Activated CD8-positive, alpha-beta memory T cell treated with anti-CD3 and anti-CD28 coated beads for 1 hour (primary cell): Measurements from ENCODE around the gene DCLK1.
"Not testable (repeated sequence)": the region's sequence is repeated elsewhere in the genome, so short reads cannot be mapped to it uniquely, and the experiment has no call there.

Experiments used
- DNase-seq, 2 donors: peaks; one replicate each; pipeline ENCODE4 v3.0.0-alpha.2; 2020; ENCODE audit warnings: low read depth in 1 of 2; ENCODE audit errors: extremely low read depth in 1 of 2

The DCLK1 gene

DNA sequence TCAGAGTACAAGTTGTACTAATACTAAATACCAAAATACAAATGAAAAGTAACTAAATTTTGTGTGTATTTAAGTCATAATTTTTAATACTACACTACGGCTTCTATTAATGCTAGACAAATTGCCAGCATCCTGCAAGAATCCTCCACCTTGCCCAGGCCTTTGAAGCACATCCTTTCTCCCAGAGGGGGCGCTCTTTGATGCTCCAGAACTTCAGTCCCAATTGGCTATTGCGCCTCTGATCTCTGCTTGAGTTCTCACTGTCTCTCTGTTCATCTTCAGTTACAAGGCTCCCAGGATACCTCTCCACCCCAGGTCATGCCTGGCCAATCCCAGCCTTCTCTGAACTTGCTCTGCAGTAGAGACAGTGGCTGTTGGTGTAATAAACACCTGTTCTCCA is 141.0 kb downstream of the DCLK1 start:
- DNase-seq, result no peak

DNA sequence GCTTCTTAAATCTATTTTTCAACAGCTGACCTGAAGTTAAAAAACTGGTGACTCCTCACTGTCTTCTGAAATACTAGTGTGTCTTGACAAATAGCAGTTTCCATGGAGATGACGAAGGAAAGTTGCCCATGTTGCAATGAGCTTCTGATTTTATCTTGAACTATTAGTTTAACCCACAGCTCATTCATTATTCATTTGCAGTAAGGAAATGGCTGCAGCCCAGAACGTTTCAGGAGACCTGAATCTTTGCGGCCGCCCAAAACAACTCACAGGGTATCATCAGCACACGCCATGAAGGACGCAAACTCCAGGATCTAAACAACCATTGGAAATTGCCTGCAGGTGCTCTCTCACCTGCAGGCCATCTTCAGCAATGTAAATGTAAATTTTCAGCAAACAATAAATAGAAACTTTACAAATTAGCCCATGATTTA is 142.5 kb downstream of the DCLK1 start:
- DNase-seq, result no peak

- DNase-seq, result no peak
Observed at GRCh38 chr13:35987572-35988513, 143.3 kb downstream of the DCLK1 start.

DNA sequence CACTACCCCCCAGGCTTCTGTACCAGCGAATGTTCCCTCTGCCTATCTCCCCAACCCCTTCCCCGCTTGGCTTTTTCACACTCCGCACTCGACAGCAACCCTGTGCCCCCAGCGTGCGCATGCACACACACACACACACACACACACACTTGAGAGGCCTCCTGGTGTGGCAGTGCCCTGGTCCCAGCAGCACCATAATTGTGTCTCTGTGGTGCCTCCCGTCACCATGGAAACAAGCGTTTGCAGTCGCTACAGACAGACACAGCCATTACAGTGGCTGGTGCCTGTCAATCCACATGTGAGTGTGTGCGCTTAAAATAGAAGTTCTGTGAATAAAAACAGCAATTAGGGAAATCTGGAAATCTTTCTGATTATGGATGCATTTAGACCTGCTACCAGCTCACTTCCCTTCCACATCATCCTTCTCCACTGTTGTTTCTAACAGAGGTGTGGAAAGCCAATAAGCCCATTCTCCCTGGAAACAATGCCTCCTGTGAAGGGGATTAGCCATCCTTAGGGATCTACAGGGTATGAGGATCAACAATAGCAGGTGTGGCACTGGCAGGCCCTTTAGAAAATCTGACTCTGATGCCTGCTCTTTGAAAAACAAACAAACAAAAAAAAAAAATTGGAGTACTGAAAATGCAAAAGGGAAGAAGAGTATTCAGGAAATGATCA is 146.3 kb downstream of the DCLK1 start:
- no peak for DNase-seq

DNA sequence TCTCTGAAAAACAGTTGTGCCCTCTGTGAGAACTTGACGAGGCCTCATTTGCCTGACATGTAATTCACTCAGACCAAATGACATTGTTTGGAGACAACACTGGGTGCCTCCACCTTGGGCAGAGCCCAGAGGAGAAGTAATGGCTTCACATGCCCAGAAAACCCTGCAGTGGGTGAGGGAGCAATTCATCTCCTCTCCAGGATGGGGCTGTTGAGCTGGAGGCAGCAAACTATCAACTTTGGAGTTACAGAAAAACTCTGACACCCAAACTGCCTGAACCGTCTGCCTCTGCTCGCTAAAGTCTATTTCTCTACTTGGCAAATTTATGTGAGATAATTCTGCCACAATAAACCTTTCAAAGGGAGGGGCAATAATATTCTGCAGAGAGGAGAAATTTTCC is 146.9 kb downstream of the DCLK1 start:
- no peak for DNase-seq

DNA sequence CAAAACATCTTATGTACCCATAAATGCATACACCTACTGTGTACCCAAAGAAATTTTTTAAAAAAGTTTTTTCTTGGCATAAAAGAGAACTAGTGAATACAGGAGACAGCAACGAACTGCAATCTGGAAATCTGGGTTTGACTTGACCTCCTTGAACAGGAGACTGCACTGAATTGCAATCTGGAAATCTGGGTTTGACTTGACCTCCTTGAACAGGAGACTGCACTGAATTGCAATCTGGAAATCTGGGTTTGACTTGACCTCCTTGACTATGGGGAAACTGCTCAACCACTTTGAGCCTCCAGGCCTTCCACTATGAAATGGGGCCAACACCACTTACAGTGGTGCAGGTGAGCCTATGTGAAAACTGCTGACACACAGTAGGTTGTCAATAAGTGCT is 147.5 kb downstream of the DCLK1 start:
- not testable (repeated sequence) for DNase-seq

- no peak for DNase-seq
Observed at GRCh38 chr13:35983206-35983605, 148.0 kb downstream of the DCLK1 start.

- no peak for DNase-seq
Observed at GRCh38 chr13:35979361-35979951, 151.7 kb downstream of the DCLK1 start.

GRCh38 chr13:35978607-35979316 is 152.4 kb downstream of the DCLK1 start:
- DNase-seq, result no peak

DNA sequence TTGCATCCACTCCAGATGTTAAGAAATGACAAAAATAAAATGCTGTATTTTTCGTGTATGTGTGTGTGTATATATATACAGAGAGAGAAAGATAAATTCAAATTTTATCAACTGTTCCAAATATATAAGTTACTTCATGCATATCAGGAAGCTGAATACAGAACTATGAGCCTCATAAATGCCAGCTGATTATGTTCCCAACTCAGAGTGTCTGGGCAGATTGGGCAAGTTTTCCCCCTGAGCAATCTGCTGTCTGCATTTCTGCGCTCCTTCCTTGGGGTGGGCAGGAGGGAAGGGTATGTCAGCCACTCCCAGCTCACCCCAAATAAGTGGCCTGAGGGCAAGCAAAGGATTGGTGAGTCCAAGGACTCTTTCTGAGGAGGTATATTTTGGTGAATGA is 154.1 kb downstream of the DCLK1 start:
- DNase-seq, result no peak

GRCh38 chr13:35976126-35976525 is 155.1 kb downstream of the DCLK1 start:
- DNase-seq, result no peak

GRCh38 chr13:35966951-35967350 is 164.2 kb downstream of the DCLK1 start:
- not testable (repeated sequence) for DNase-seq

DNA sequence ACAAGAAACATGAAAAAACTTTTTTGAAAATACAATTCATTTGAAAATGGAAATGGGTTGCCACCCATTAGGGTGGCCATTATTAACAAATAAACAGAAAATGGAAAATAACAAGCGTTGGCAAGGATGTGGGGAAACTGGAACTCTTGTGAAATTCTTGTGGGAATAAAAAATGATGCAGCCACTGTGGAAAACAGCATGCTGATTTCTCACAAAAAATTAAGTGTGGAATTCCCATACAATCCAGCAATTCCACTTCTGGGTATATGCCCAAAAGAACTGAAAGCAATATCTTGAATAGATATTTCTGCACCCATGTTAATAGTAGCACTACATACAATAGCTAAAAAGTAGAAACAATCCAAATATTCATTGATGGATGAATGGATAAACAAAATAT is 165.2 kb downstream of the DCLK1 start:
- no peak for DNase-seq

DNA sequence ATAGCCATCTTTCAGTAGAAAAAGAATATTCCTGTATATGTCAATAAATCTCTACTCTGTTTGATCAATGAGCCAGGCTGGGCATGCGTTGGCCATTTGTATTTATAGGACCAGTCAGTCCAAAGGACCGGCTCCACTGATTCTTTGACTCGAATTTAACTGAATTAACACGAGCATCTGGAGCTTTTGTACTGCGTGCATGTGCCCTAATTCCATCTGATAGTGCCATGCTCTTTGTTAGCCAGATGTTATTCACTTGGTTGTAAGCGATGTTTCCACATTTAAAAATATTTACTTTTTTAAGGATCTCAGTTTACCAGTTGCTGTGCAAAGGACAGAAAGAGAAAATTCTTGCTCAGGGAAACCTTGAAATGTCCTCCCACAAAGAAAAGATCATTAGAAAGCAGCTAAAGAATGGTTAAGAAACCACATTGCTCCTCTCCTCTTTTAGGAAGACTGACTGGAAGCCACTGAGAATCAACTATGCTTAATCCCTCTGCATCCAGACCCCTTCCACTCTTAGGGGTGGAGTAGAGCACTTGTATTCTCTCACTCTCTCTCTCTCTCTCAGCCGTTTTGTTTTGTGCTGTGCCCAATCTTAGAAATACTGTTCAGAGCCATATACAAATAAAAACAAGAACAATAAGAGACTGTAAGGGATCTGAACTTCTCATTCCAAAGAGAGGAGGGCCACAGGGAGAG is 165.8 kb downstream of the DCLK1 start:
- DNase-seq, result no peak

DNA sequence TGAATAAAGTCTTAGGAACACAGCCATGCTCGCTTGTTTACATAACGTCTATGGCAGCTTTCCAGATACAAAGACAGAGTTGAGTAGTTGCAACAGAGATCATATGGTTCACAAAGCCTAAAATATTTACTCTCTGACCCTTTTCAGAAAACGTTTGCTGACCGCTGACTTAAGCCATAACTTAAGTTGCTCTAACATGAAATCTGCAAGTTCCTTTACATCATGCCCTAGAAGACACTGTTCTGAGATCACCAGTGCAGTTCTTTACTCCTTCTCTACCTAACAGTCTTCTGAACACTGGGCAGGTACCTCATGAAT is 166.4 kb downstream of the DCLK1 start:
- DNase-seq, result no peak

DNA sequence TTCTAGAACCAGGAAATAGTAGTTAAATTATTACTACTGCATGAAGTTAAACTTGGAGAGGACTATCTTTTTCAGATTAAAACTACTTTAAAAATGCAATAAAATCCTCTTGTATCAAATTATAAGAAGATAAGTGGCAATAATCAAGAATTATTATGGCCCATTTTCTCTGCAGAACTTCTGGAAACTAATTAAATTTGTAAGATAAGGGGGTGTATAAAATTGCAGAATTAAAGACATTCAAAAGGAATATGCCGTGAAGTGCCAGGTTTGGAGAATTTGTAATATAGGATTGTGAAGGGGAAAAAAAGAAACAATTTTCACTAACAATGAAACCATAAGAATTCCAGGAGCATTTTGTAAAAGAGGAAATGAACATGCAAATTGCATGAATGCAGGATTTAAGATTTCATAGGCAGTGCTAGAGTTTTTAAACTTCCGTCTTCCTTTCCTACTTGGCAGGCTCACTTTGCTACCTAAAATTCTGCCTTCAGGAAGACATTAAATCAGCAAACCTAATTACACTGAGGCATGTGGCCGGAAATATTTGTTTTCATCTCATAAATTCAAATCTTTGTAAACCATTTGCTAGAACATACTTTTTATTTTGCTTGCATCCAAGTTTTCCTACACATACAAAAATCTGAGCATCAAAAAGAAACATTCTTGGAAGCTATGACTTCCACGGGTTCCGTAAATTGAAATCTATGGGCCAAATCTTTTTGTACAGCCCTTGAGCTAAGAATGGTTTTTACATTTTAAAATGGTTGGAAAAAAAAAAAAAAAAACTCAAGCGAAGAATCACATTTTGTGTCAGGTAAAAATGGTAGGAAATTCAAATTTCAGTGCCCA is 166.9 kb downstream of the DCLK1 start:
- no peak for DNase-seq

DNA sequence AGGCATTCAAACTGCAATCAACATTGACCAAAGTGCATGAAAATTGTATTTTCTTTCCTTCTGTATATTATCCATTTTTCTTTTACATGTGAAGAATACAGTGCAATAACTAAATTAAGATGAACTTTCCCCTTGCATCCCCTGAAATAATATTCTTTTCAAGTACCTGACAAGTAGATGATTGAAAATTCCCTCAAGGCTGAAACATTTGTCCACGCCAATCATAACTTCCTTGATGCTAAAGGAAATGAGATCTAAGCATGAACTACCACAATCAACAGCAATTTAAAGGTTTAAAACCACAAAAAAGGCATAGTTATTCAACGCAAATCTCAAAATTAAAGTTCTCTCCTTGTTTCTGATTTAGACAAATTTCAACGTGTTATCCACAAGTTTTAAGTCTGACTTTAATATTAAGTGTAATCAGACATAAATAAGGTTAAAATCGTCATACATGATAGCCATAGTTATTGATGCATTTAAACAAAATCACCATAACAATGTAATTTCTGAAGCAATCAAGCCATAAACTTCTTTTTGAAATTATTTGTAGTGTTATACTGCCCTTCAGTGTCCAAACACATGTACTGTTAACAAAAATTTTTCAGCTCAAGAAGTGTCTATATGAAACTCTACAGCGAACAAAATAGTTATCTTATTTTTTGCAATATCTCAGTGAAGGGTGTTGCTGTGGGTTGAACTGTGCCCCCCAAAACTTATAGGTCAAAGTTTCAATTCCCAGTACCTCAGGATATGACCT is 169.5 kb downstream of the DCLK1 start:
- DNase-seq, result no peak

DNA sequence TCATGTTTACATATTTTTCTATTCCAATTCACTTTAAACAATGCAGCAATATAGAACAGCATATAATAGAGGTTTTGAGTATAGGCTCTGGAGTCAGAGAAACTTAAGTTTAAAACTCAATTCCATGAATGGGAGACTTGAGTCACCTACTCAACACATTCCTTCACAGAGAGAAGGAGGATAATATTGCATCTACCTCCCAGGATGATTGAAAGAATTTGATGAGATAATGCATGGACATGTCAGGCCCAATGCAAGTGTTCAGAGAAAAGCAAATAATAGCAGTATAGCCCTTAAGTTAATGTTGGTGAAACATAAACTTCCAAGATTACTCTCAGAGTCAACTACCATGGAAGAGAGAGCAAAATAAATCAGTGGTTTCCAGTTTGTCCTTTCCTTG is 170.2 kb downstream of the DCLK1 start:
- no peak for DNase-seq

GRCh38 chr13:35957996-35958395 is 173.2 kb downstream of the DCLK1 start:
- DNase-seq, result no peak
